Gastroesophageal sphincter (tissue), 4 donors: ENCODE measurements around the gene SELENBP1. TPM values are rescaled to one million over a fixed set of nuclear protein-coding genes. Genes with fewer than 3 reads are reported as not detected.

Experiments used
- ATAC-seq: fragments of 150-250 bp; one replicate; pipeline ENCODE4 v1.9.1; 2016; ENCODE audit warnings: mild to moderate bottlenecking, moderate library complexity
- H3K27ac ChIP-seq, 4 donors: fragments of 200-600 bp; sonication (generic) in 3 of 4; 1 replicate in 3 of 4; 2 replicates in 1 of 4; pipeline ENCODE4 v1.5.1; 2016 to 2019
- H3K27me3 ChIP-seq: fragments of 200-600 bp; sonication (generic); one replicate; pipeline ENCODE4 v1.5.1; 2019
- H3K36me3 ChIP-seq, 2 donors: fragments of 200-600 bp; sonication (generic); one replicate each; pipeline ENCODE4 v1.5.1; 2019; ENCODE audit warnings: control low read depth in 1 of 2
- H3K4me1 ChIP-seq, 3 donors: fragments of 200-600 bp; sonication (generic); 1 replicate in 2 of 3; 2 replicates in 1 of 3; pipeline ENCODE4 v1.5.1; 2016 to 2019; ENCODE audit warnings: control low read depth in 2 of 3
- H3K4me3 ChIP-seq, 2 donors: fragments of 200-600 bp; sonication (generic); one replicate each; pipeline ENCODE4 v1.5.1; 2019; ENCODE audit warnings: mild to moderate bottlenecking in 1 of 2, moderate library complexity in 1 of 2
- H3K9me3 ChIP-seq, 3 donors: fragments of 200-600 bp; sonication (generic); one replicate each; pipeline ENCODE4 v1.5.1; 2017 to 2019; ENCODE audit warnings: control low read depth in 2 of 3
- CTCF ChIP-seq, 4 experiments: fragments of 200-600 bp in 2 of 4; fragments of 450-650 bp in 2 of 4; sonication (generic) in 1 of 4; IDR thresholded peaks; one replicate each; pipeline ENCODE4 v1.5.1; 2017 to 2019; ENCODE audit warnings: antibody characterized with exemption in 4 of 4, mild to moderate bottlenecking in 2 of 4, moderate library complexity in 2 of 4
- EP300 ChIP-seq: sonication (generic); formaldehyde crosslinking; IDR thresholded peaks from one replicate; pipeline ENCODE4 v1.6.1; 2017; ENCODE audit warnings: antibody characterized with exemption, mild to moderate bottlenecking
- POLR2A ChIP-seq, 2 donors: fragments of 450-650 bp; IDR thresholded peaks; one replicate each; pipeline ENCODE4 v1.6.1; 2017; ENCODE audit warnings: antibody characterized with exemption in 2 of 2, mild to moderate bottlenecking in 2 of 2, moderate library complexity in 1 of 2
- POLR2AphosphoS5 ChIP-seq: sonication (generic); formaldehyde crosslinking; IDR thresholded peaks from one replicate; pipeline ENCODE4 v1.6.1; 2017; ENCODE audit warnings: antibody characterized with exemption
- WGBS, 2 donors: methylation state at CpG; one replicate each; pipeline ENCODE4 v1.1.5; 2018; ENCODE audit warnings: low coverage in 1 of 2; 5-methylcytosine and 5-hydroxymethylcytosine counted together
- total RNA-seq, 4 donors: library from RNA; depleted of rRNA; stranded (reverse); fragments of >200 nt; gene quantifications; one replicate each; pipeline ENCODE4 v1.1.0, GENCODE V29; 2016

SELENBP1 gene
- total RNA-seq, 4 donors from 2014 or later = 52.8 to 251 (median 109) TPM

DNA sequence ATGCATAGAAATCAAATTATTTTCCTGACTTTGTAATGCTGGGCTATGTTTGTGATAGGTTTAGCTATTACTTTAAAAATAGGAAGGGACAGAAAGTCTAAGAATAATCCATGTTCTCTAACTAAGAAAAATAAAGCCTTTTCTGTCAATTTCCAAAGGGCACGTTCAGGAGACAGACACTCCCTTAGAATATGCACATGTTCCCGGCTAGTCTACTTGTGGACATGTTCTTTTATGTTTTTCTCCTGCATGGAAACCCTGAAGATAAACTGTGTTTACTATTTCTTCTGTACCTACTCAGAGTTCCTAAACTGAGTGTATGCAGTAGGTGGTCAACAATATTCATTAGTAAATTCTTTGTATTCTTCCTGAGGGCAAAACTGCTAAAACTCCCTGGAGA lies 39.4 kb upstream of the SELENBP1 start:
- peaks cover 0 to 100% of the 10 kb centered on the region in 2 donors for H3K36me3 ChIP-seq
- no peaks in the 10 kb centered on the region for H3K9me3 ChIP-seq
- WGBS, 2 donors = 56 to 89% methylated on average over 2 of the region's 2 CpGs
- no peak overlapping the region for H3K27ac ChIP-seq
- no peak for ATAC-seq
- TF ChIP-seq POLR2A (IDR thresholded peaks at IDR 0.05) (no peak), EP300 (no peak), POLR2AphosphoS5 (no peak), CTCF (IDR thresholded peaks at IDR 0.05) (no peak)
- H3K27me3 ChIP-seq = no peaks in the 10 kb centered on the region
- H3K4me1 ChIP-seq = no peaks in the 10 kb centered on the region
- H3K4me3 ChIP-seq = no peak overlapping the region

DNA sequence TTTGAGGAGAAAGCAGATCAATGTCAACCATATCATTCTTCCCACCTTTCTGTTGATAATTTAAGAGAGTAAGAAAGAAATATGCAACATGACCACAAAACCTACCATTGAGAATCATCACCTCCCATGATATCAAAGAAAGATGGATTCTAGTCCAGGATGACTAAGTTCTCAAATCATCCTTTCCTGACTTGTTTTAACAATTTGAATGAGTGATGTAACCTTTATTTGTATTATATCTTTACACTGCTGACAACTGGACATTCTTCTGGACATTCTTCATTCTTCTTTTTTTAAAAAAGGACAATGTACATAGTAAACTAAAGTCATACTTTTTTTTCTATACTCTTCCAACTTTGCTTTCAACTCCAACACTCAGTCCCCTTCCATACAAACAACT lies 36.4 kb upstream of the SELENBP1 start:
- Histone ChIP-seq H3K4me1 (no peaks in the 10 kb centered on the region), H3K4me3 (no peak overlapping the region), H3K36me3 (peaks cover 0 to 100% of the 10 kb centered on the region in 2 donors), H3K9me3 (no peaks in the 10 kb centered on the region), H3K27ac (no peak overlapping the region), H3K27me3 (no peaks in the 10 kb centered on the region)
- TF ChIP-seq CTCF (IDR thresholded peaks at IDR 0.05) = no peak
- TF ChIP-seq POLR2AphosphoS5 = no peak
- no peak for TF ChIP-seq POLR2A (IDR thresholded peaks at IDR 0.05)
- TF ChIP-seq EP300 = no peak
- ATAC-seq = no peak

GRCh38 chr1:151407304-151407703 lies 34.8 kb upstream of the SELENBP1 start:
- ATAC-seq = no peak
- H3K27me3 ChIP-seq = no peaks in the 10 kb centered on the region
- TF ChIP-seq POLR2AphosphoS5 = no peak
- no peak for TF ChIP-seq POLR2A (IDR thresholded peaks at IDR 0.05)
- TF ChIP-seq CTCF (IDR thresholded peaks at IDR 0.05) = no peak
- TF ChIP-seq EP300 = no peak
- H3K9me3 ChIP-seq = no peaks in the 10 kb centered on the region
- no peak overlapping the region for H3K27ac ChIP-seq
- H3K36me3 ChIP-seq = peaks cover 0 to 100% of the 10 kb centered on the region in 2 donors
- H3K4me1 ChIP-seq = no peaks in the 10 kb centered on the region
- H3K4me3 ChIP-seq = no peak overlapping the region
- WGBS, 2 donors = 83 to 100% methylated on average over 2 of the region's 3 CpGs

DNA sequence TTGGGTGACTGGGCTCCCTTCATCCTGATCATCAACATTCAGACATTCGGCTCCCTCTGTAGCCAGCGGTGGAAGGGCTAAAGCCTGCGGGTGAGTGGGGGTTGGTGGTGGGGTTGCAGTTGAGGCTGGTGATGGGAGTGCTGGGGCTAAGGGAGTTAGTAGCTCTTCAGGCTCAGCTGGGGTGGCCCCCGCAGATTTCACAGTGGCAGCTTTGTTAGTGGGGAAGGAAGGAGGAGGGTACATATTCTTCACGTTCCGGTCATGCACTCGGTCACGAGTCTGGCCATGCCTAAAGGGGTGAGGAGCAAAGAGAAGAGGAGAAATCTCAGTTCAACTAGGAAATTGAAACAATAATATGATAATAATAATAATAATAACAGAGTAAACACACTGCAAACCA lies 33.7 kb upstream of the SELENBP1 start:
- no peak overlapping the region for H3K27ac ChIP-seq
- no peak for ATAC-seq
- H3K27me3 ChIP-seq = no peaks in the 10 kb centered on the region
- peaks cover 0 to 10% (median 0%) of the 10 kb centered on the region in 3 donors for H3K4me1 ChIP-seq
- H3K4me3 ChIP-seq = no peak overlapping the region
- no peaks in the 10 kb centered on the region for H3K9me3 ChIP-seq
- 72 to 80% methylated on average over 1 to 5 of the region's 8 CpGs for WGBS, 2 donors
- peaks cover 0 to 100% of the 10 kb centered on the region in 2 donors for H3K36me3 ChIP-seq
- TF ChIP-seq POLR2A (IDR thresholded peaks at IDR 0.05) = no peak
- TF ChIP-seq POLR2AphosphoS5 = no peak
- TF ChIP-seq CTCF (IDR thresholded peaks at IDR 0.05) = no peak
- TF ChIP-seq EP300 = no peak

DNA sequence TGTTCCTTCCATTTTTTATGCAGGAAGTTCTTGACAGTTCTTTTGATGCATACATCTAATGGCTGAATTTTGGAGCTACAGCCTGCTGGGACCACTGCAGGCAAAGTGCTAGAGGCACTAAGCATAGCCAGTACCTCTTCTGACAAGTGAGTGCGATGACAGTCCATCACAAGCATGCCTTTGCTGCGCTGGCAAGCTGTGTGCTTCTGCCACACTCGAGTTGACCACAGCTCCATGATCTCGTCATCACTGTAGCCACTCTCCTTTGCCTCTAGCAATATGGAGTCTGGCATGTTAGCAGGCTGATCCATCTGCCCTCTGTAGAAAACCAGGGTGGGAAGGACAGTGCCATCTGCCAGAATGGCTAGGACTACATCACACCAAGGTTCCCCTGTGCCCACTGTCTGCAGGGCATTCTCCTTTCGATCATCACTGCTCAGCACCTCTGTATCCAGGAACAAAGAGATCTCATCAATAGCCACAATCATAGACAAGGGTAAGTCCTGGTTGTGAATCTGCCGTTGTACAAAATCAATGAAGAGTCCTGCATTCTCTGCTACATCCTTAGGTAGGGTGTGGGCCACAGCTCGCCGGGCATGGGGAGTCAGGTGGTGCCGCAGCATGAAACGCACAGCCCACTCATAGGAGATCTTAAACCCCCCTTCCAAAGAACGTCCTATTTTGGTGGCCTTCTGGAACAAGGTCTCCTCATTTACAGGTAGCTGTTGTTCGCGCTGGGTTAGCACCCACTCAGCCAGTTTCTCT lies 32.9 kb upstream of the SELENBP1 start:
- 69% methylated on average over 4 of the region's 13 CpGs; no CpG with 5 or more reads in 1 of the 2 donors for WGBS, 2 donors
- Histone ChIP-seq H3K36me3 (peaks cover 0 to 100% of the 10 kb centered on the region in 2 donors), H3K27ac (no peak overlapping the region), H3K4me1 (peaks cover 4 to 18% (median 7%) of the 10 kb centered on the region in 3 donors), H3K4me3 (no peak overlapping the region), H3K27me3 (no peaks in the 10 kb centered on the region), H3K9me3 (no peaks in the 10 kb centered on the region)
- TF ChIP-seq POLR2A (IDR thresholded peaks at IDR 0.05) = no peak
- no peak for TF ChIP-seq EP300
- TF ChIP-seq POLR2AphosphoS5 = no peak
- no peak for TF ChIP-seq CTCF (IDR thresholded peaks at IDR 0.05)
- no peak for ATAC-seq
